Liver (tissue), 9 donors: ENCODE data around the gene BICDL1. TPM values are rescaled to one million over a fixed set of nuclear protein-coding genes. Genes with fewer than 3 reads are reported as not detected.
"Not testable (repeated sequence)": the region's sequence is repeated elsewhere in the genome, so short reads cannot be mapped to it uniquely, and the experiment has no call there.

Experiments used
- DNase-seq: peaks from one replicate; pipeline ENCODE4 v3.0.0-alpha.2; 2017; ENCODE audit warnings: low spot score
- H3K27ac ChIP-seq, 2 donors: one replicate each; pipeline ENCODE4 v1.7.0; 2013; ENCODE audit warnings: inconsistent platforms in 2 of 2, low read length in 2 of 2, control low read depth in 1 of 2, low read depth in 1 of 2, mild to moderate bottlenecking in 1 of 2
- H3K27me3 ChIP-seq, 4 donors: one replicate each; pipeline versions ENCODE4 v1.6.1 to v1.7.0; 2013; ENCODE audit warnings: low read length in 3 of 4, inconsistent platforms in 1 of 4, mild to moderate bottlenecking in 1 of 4, moderate library complexity in 1 of 4; ENCODE audit not compliant: control insufficient read depth in 4 of 4, insufficient read depth in 4 of 4
- H3K36me3 ChIP-seq, 4 donors: one replicate each; pipeline versions ENCODE4 v1.6.1 to v1.7.0; 2013; ENCODE audit warnings: low read length in 3 of 4, mild to moderate bottlenecking in 3 of 4, low read depth in 1 of 4, moderate library complexity in 1 of 4; ENCODE audit not compliant: control insufficient read depth in 4 of 4, insufficient read depth in 3 of 4
- H3K4me1 ChIP-seq, 4 donors: one replicate each; pipeline versions ENCODE4 v1.6.1 to v1.7.0; 2013; ENCODE audit warnings: low read length in 3 of 4, mild to moderate bottlenecking in 3 of 4, moderate library complexity in 1 of 4; ENCODE audit not compliant: control insufficient read depth in 4 of 4, insufficient read depth in 4 of 4
- H3K4me3 ChIP-seq, 3 donors: one replicate each; pipeline versions ENCODE4 v1.6.1 to v1.7.0; 2013; ENCODE audit warnings: low read length in 3 of 3, control low read depth in 1 of 3, low read depth in 1 of 3, mild to moderate bottlenecking in 1 of 3
- H3K9ac ChIP-seq, 2 donors: one replicate each; pipeline ENCODE4 v1.7.0; 2013; ENCODE audit warnings: low read length in 2 of 2, mild to moderate bottlenecking in 2 of 2, moderate library complexity in 2 of 2, control low read depth in 1 of 2, low read depth in 1 of 2
- H3K9me3 ChIP-seq, 4 donors: one replicate each; pipeline versions ENCODE4 v1.6.1 to v1.7.0; 2013; ENCODE audit warnings: low read length in 3 of 4; ENCODE audit not compliant: control insufficient read depth in 4 of 4
- CTCF ChIP-seq: fragments of 150-350 bp; IDR thresholded peaks from 2 replicates; pipeline ENCODE4 v1.5.1; 2017; ENCODE audit warnings: improper control_type of control experiment, low read depth, low read length; ENCODE audit not compliant: missing input control
- FOXA1 ChIP-seq: IDR thresholded peaks from 2 replicates; pipeline ENCODE4 v1.6.1; 2016; ENCODE audit warnings: antibody characterized with exemption
- GABPA ChIP-seq, 2 donors: IDR thresholded peaks in 1 of 2; conservative IDR thresholded peaks in 1 of 2; 2 replicates each; pipeline ENCODE4 v1.6.1; 2016; ENCODE audit warnings: antibody characterized with exemption in 2 of 2, mild to moderate bottlenecking in 1 of 2, moderate library complexity in 1 of 2
- HNF4G ChIP-seq: IDR thresholded peaks from 2 replicates; pipeline ENCODE4 v1.6.1; 2016; ENCODE audit warnings: antibody characterized with exemption
- JUND ChIP-seq, 2 donors: IDR thresholded peaks; 2 replicates each; pipeline ENCODE4 v1.6.1; 2016; ENCODE audit warnings: antibody characterized with exemption in 2 of 2
- MAX ChIP-seq: IDR thresholded peaks from 2 replicates; pipeline ENCODE4 v1.6.1; 2016; ENCODE audit warnings: antibody characterized with exemption
- NR2F2 ChIP-seq: IDR thresholded peaks from 2 replicates; pipeline ENCODE4 v1.6.1; 2016; ENCODE audit warnings: antibody characterized with exemption
- RXRA ChIP-seq, 2 donors: IDR thresholded peaks; 2 replicates each; pipeline ENCODE4 v1.6.1; 2017 to 2018; ENCODE audit warnings: antibody characterized with exemption in 2 of 2, mild to moderate bottlenecking in 1 of 2
- YY1 ChIP-seq: IDR thresholded peaks from 2 replicates; pipeline ENCODE4 v1.6.1; 2016; ENCODE audit warnings: antibody characterized with exemption, mild to moderate bottlenecking
- WGBS: extraction: QIAGEN DNeasy Blood & Tissue Kit; methylation state at CpG from one replicate; pipeline ENCODE4 v1.1.7; 2013; 5-methylcytosine and 5-hydroxymethylcytosine counted together
- polyA plus RNA-seq, 2 donors: library from polyadenylated mRNA; stranded (reverse) in 1 of 2; unstranded in 1 of 2; fragments of 200-250 nt in 1 of 2; fragments of >200 nt in 1 of 2; fragmentation: Nextera tagmentation in 1 of 2; extraction: Ambion mirVana in 1 of 2; gene quantifications; one replicate each; pipeline versions ENCODE4 v1.2.1 to v1.2.3, GENCODE V29; 2013 to 2015
- total RNA-seq, 2 donors: library from RNA; depleted of rRNA; stranded (reverse); fragments of >200 nt; gene quantifications; one replicate each; pipeline ENCODE4 v1.2.3, GENCODE V29; 2014
- donor health status: healthy.
- donor health status: healthy.
- donor health status: healthy.
- donor health status: healthy.
- donor health status: healthy.

The BICDL1 gene
- total and polyA plus RNA-seq, 4 donors, result 0.65 to 3.8 (median 2.3) TPM

- Histone ChIP-seq H3K9ac (no peak overlapping the region), H3K36me3 (no peaks in the 10 kb centered on the region), H3K9me3 (peaks cover 0 to 1% (median 0%) of the 10 kb centered on the region in 4 donors), H3K4me3 (no peak overlapping the region), H3K27me3 (no peaks in the 10 kb centered on the region), H3K27ac (no peak overlapping the region), H3K4me1 (no peaks in the 10 kb centered on the region)
- WGBS, result 79% methylated on average over 9 of the region's 9 CpGs
- TF ChIP-seq RXRA (IDR thresholded peaks at IDR 0.05) (no peak), JUND (IDR thresholded peaks at IDR 0.05) (peak in 1 of 2 donors; percentile 52), FOXA1 (no peak), MAX (no peak), YY1 (no peak), NR2F2 (no peak), HNF4G (no peak)
- DNase-seq, result no peak
These were observed 24.8 kb downstream of the BICDL1 start for GRCh38 chr12:120013659-120014380.

GRCh38 chr12:120014381-120014735 lies 25.3 kb downstream of the BICDL1 start:
- 93% methylated on average over 11 of the region's 11 CpGs for WGBS
- H3K36me3 ChIP-seq, H3K27ac ChIP-seq, H3K4me1 ChIP-seq, H3K4me3 ChIP-seq, H3K27me3 ChIP-seq, DNase-seq, H3K9me3 ChIP-seq, H3K9ac ChIP-seq: not testable (repeated sequence)

GRCh38 chr12:120015313-120015712 lies 26.3 kb downstream of the BICDL1 start:
- no peak for DNase-seq
- WGBS, result 75% methylated on average over 3 of the region's 3 CpGs

DNA sequence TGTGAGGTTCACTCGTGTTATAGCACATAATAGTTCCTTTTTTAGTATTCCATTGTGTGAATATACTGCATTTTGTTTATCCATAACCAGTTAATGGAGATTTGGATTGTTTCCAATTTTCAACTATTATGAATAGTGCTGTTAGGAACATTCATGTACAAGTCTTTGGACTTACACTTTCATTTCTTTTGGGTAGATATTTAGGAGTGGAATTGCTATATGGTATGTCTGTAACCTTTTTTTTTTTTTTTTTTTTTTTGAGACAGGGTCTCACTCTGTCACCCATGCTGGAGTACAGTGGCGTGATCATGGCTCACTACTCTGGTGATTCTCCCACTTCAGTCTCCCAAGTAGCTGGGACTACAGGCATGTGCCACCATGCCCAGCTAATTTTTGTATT lies 27.2 kb downstream of the BICDL1 start:
- DNase-seq, H3K9ac ChIP-seq: not testable (repeated sequence)
- 89% methylated on average over 2 of the region's 2 CpGs for WGBS

More at GRCh38 chr12:120015313-120015712, 26.3 kb downstream of the BICDL1 start:
- TF ChIP-seq HNF4G, result no peak
- no peak for TF ChIP-seq CTCF
- TF ChIP-seq GABPA (IDR thresholded peaks at IDR 0.05 in 1 of 2, conservative IDR thresholded peaks at IDR 0.05 in 1 of 2), result no peak
- Histone ChIP-seq H3K4me3 (no peak overlapping the region), H3K36me3 (no peaks in the 10 kb centered on the region), H3K27ac (no peak overlapping the region), H3K27me3 (no peaks in the 10 kb centered on the region), H3K9me3 (peaks cover 0 to 1% (median 0%) of the 10 kb centered on the region in 4 donors), H3K4me1 (no peaks in the 10 kb centered on the region), H3K9ac (no peak overlapping the region)

More for the DNA sequence above, 27.2 kb downstream of the BICDL1 start:
- not testable (repeated sequence) for H3K9me3 ChIP-seq, H3K4me3 ChIP-seq, H3K4me1 ChIP-seq, H3K27me3 ChIP-seq, H3K36me3 ChIP-seq, H3K27ac ChIP-seq
